Ishikawa (cell line): ENCODE results near the gene NMD3.

Experiments
- CEBPB ChIP-seq: IDR thresholded peaks from 2 replicates; pipeline ENCODE4 v1.6.1; 2012
- CREB1 ChIP-seq: IDR thresholded peaks from 2 replicates; pipeline ENCODE4 v1.6.1; 2012; ENCODE audit warnings: low read depth
- EP300 ChIP-seq: IDR thresholded peaks from 2 replicates; pipeline ENCODE4 v1.6.1; 2012; ENCODE audit warnings: borderline replicate concordance
- FOXM1 ChIP-seq: IDR thresholded peaks from 2 replicates; pipeline ENCODE4 v1.6.1; 2012; ENCODE audit warnings: low read depth, borderline replicate concordance
- MAX ChIP-seq: IDR thresholded peaks from 2 replicates; pipeline ENCODE4 v1.6.1; 2012
- NFIC ChIP-seq: IDR thresholded peaks from 2 replicates; pipeline ENCODE4 v1.6.1; 2012
- RAD21 ChIP-seq: IDR thresholded peaks from 2 replicates; pipeline ENCODE4 v1.6.1; 2012; ENCODE audit warnings: low read depth
- TAF1 ChIP-seq: IDR thresholded peaks from 2 replicates; pipeline ENCODE4 v1.6.1; 2012; ENCODE audit warnings: low read depth, mild to moderate bottlenecking
- TCF12 ChIP-seq: IDR thresholded peaks from 2 replicates; pipeline ENCODE4 v1.6.1; 2012; ENCODE audit warnings: low read depth
- TEAD4 ChIP-seq: IDR thresholded peaks from 2 replicates; pipeline ENCODE4 v1.6.1; 2012
- USF1 ChIP-seq: IDR thresholded peaks from 2 replicates; pipeline ENCODE4 v1.6.1; 2012
- YY1 ChIP-seq: IDR thresholded peaks from 2 replicates; pipeline ENCODE4 v1.6.1; 2012; ENCODE audit warnings: low read depth
- ZBTB7A ChIP-seq: IDR thresholded peaks from 2 replicates; pipeline ENCODE4 v1.6.1; 2012; ENCODE audit warnings: low read depth
- TF ChIP-seq, protein P1 (sequence below): IDR thresholded peaks from 2 replicates; pipeline ENCODE4 v1.6.1; 2012; ENCODE audit warnings: low read depth, mild to moderate bottlenecking

- TF ChIP-seq RAD21, result no peak
- TF ChIP-seq, protein P1, sequence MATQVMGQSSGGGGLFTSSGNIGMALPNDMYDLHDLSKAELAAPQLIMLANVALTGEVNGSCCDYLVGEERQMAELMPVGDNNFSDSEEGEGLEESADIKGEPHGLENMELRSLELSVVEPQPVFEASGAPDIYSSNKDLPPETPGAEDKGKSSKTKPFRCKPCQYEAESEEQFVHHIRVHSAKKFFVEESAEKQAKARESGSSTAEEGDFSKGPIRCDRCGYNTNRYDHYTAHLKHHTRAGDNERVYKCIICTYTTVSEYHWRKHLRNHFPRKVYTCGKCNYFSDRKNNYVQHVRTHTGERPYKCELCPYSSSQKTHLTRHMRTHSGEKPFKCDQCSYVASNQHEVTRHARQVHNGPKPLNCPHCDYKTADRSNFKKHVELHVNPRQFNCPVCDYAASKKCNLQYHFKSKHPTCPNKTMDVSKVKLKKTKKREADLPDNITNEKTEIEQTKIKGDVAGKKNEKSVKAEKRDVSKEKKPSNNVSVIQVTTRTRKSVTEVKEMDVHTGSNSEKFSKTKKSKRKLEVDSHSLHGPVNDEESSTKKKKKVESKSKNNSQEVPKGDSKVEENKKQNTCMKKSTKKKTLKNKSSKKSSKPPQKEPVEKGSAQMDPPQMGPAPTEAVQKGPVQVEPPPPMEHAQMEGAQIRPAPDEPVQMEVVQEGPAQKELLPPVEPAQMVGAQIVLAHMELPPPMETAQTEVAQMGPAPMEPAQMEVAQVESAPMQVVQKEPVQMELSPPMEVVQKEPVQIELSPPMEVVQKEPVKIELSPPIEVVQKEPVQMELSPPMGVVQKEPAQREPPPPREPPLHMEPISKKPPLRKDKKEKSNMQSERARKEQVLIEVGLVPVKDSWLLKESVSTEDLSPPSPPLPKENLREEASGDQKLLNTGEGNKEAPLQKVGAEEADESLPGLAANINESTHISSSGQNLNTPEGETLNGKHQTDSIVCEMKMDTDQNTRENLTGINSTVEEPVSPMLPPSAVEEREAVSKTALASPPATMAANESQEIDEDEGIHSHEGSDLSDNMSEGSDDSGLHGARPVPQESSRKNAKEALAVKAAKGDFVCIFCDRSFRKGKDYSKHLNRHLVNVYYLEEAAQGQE, result no peak
- no peak for TF ChIP-seq CEBPB
- TF ChIP-seq TEAD4, result no peak
- no peak for TF ChIP-seq TCF12
- TF ChIP-seq NFIC, result no peak
- no peak for TF ChIP-seq YY1
- no peak for TF ChIP-seq MAX
- TF ChIP-seq USF1, result no peak
- no peak for TF ChIP-seq TAF1
- TF ChIP-seq EP300, result no peak
- no peak for TF ChIP-seq CREB1
- no peak for TF ChIP-seq FOXM1
- TF ChIP-seq ZBTB7A, result no peak
These were observed 49.9 kb downstream of the NMD3 start for GRCh38 chr3:161270991-161271390.
